GM21447 (cell line): ENCODE data around the gene CDT1.
"Not testable (repeated sequence)": the region's sequence is repeated elsewhere in the genome, so short reads cannot be mapped to it uniquely, and the experiment has no call there.

Experiments used
- ATAC-seq: cut with Tn5 transposase; IDR thresholded peaks from one replicate; pipeline ENCODE4 v1.9.1; 2021; ENCODE audit not compliant: unreplicated experiment

CDT1 gene

GRCh38 chr16:88815901-88816589, 12.5 kb downstream of the CDT1 start:
- ATAC-seq: no peak

DNA sequence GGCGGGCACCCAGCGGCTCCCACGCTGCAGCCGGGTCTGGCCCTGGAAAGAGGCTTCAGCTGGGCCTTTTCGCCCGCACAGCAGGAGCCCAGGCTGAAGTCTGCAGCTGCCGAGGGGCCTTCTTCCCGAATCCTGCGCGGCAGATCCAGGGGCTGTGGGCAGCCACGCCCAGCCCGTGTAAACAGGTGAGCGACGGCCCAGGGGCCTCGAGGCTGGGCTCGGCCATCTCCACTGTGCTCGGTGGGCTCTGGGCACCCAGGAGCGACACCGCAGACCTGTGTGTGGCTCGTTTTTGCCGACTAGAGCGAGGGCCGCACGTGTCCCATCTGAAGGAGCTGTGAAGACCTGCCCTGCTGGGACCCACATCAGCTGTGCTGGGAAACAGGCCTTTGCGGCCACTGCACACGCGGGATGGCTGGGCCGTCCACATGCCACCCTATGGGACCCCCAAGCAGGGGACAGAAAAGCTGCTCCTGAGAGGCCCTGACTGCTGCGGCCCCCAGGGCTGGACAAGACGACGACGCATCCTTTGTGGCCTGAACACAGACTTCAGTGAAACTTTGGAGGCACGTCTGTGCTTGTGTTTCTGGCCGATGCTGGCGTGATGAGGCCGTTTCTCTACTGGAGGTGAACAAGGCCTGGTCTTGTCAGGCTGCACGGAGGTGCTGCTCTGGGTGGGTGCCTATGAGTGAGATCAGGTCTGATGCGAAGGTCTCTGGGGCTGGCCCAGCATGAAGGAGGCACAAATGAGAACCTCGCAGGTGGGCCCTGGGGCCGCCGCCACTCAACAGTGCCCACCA, 13.3 kb downstream of the CDT1 start:
- ATAC-seq: no peak

GRCh38 chr16:88817785-88818574, 14.4 kb downstream of the CDT1 start:
- ATAC-seq: no peak

DNA sequence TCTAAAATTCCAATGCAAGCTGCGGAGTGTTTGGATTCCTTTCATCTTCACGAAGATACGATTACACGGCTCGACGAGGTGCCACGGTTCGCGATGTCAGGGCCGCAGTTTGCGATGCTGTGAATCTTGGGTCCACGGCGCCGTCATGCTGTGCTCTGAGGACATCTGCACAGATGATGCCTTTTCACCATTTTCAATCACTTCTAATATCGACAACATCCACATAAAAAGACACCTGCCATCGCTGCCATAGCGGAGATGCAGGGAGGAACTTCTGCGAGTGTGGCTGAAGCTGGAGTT, 14.9 kb downstream of the CDT1 start:
- ATAC-seq: no peak

DNA sequence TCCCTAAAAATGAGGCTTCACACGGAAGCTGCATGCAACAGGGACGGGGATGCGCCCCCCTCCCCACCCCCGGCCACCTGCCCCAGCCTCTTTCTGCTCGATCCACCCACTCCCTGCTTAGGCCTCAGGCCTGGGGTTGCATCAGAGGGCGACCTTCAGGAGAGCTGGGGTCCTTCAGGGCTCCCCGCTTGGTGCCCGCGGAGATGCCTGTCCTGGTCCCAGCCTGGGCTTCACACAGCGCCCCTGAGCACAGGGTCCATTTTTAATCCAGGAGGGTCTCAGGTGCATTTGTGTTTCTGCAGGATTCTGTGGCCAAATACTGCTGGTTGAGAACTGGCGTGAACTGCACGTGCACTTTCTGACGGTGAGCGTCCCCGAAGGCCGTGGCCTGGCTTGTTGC, 15.5 kb downstream of the CDT1 start:
- no peak for ATAC-seq

DNA sequence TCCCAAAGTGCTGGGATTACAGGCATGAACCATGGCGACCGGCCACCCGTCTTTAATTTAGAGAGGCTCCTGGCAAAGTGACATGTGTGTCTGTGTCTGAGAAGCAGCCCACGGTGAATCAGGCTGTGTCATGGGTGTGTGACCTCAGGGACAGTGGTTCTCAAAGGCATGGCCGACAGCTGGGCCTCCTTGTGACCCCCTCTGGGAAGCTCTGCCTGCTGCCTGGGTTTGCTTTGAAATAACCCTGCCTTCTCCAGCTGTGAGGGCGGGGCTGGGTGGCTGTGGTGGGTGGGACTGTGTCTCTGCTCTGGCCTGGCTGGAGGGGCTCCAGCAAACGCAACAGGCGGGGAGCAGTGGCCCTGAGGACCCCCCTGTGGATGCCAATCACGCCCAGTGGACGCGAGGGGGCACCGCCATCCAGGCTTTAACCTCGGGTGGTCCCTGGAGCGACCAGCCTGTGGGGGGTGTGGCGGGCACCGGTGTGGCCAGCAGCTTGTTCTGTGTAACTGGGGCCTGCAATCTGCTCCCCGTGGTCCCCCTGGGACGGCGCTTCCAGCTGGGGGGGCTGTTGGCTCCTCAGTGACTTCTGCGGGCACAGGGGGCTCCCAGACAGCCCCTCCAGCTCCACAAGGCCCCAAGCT, 16.9 kb downstream of the CDT1 start:
- ATAC-seq: no peak

DNA sequence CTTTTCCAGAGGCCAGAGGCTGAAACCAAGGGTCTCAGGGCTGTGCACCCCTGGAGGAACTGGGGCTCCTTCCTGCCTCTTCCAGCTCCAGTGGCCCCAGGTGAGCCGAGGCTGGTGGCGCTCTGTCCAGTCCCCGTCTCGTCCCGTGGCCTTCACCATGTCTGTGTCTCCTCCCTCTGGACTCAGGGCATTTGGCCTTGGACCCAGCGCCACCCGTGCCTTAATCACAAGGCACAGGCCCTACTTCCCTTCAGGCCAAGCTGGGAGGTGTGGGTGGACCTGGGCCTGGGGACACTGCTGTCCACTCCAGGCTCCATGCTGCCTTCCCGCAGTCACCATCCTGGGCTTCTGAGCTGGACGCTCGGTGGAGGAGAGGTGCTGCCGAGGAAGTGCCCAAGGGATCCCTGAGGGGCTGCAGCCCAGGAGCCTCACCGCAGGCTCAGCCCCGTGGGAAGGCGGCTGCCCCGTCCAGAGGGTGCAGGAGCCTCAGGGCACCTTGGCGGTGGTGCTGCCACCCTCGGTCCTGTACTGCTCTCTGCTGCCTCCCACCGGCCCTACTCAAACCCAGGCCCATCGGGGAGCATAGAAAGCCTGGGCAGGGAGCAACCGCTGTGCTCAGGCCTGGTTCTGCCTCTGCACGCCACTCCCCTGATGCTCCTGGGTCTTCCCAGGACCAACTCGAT, 17.7 kb downstream of the CDT1 start:
- ATAC-seq: no peak

DNA sequence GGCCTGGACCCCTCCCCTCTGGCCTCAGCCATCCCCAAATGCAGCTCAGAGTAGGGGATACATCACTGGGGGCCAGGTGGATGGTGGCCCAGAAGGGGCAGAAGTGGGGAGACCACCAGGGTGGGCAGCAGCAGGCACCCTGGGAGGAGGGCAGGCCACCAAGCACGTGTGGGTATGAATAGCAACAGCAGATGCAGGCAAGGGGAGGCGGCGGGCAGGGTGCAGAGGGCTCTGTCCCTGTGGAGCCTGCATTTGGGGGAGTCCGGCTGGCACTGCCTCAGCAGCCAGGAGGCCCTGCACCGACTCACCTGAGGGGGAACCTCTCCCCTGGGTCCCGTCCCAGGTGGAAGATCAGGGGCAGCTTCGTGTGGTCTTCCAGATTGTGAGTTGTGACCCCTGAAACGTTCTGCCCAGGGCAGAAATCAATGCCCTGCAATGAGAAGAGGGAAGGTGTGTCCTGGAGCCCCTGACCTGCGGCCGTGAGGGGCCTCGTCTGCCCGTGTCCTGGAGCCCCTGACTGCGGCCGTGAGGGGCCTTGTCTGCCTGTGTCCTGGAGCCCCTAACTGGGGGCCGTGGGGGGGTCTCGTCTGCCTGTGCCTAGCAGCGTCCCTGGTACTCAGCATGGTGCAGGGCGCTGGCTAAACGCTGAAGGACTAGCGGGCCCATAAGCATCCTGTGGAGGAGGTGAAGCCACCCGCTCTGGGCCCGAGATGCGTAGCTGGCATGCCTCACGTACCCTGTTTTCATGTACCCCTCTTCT, 18.9 kb downstream of the CDT1 start:
- ATAC-seq: no peak

DNA sequence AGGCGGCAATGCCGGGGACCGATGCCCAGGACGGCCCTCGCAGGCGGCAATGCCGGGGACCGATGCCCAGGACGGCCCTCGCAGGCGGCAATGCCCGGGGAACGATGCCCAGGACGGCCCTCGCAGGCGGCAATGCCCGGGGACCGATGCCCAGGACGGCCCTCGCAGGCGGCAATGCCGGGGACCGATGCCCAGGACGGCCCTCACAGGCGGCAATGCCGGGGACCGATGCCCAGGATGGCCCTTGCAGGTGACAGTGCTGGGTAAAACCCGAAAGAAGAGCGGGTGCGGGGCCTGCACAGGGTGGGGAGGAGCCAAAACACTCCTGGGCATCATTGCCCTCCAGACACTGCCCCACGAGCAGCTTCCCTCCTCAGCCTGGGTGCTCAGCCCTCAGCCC, 20.1 kb downstream of the CDT1 start:
- ATAC-seq: not testable (repeated sequence)

GRCh38 chr16:88824256-88825077, 20.9 kb downstream of the CDT1 start:
- no peak for ATAC-seq

DNA sequence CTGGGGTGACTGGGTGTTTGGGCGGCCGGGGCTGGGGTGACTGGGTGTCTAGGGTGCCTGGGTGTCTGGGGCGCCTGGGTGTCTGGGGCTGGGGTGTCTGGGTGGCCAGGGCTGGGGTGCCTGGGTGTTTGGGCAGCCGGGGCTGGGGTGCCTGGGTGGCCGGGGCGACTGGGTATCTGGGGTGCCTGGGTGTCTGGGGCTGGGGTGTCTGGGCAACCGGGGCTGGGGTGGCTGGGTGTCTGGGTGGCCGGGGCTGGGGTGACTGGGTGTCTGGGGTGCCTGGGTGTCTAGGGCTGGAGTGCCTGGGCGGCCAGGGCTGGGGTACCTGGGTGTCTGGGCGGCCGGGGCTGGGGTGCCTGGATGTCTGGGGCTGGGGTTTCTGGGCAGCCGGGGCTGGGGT, 21.6 kb downstream of the CDT1 start:
- no peak for ATAC-seq

DNA sequence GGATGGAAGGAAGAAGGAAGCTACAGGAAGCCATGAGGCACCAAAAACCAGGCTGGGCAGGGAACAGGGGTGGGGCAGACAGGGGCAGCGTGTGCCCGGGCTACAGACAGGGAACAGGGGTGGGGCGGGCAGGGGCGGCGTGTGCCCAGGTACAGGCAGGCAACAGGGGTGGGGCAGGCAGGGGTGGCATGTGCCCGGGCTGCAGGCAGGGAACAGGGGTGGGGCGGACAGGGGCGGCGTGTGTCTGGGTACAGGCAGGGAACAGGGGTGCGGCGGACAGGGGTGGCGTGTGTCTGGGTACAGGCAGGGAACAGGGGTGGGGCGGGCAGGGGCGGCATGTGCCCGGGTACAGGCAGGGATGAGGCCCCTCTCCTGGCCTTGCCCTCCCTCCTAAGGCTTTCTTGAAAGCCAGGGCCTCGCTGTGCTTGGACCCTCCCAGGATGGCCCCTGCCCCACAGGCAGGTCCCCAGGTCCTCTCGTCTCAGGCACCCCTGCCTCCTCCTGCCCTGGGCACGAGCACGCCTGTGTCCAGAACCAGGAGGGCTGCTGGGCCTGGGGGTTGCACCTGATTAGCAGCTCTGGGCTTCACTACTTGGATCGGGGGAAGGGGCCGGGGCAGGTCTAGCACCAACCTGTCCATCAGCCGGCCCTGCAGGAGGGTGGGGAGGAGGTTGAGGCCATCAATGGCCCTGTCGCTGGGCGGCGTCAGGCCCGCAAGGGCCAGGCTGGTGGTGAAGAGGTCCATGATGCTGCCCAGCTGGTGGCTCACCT, 22.7 kb downstream of the CDT1 start:
- ATAC-seq: no peak

GRCh38 chr16:88827727-88828126, 24.1 kb downstream of the CDT1 start:
- no peak for ATAC-seq

DNA sequence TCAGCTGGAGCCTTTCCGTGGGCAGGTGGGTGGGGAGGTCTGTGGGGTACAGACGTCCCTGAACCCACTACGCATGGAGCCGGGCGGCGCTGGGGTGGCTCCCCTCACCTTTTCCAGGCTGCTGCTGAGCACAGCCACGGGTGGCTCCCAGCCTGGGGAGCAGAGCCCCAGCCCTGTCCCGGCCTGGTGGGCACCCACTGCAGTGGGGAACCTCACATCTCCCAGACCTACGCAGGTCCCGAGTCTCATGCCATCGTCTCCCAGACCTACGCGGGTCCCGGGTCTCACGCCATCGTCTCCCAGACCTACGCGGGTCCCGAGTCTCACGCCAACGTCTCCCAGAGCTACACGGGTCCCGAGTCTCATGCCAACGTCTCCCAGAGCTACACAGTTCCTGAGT, 25.1 kb downstream of the CDT1 start:
- ATAC-seq: no peak

DNA sequence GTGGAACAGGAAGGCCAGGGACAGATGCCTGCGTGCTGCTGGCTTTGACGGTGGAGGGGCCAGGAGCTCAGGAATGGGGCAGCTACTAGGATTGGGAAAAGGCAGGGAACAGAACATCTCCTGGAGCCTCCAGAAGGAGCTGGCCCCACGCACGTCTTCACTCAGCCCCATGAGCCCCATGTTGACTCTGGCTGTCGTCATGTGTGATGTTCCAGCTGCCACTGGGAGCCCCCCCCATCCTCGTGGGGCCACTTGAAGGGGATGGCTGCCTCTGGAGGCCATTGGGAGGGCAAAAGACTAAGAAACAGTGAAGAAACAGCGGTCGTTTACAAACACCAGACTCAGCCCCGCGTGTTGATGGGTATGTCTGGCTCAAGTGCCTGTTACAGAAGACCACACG, 26.7 kb downstream of the CDT1 start:
- no peak for ATAC-seq

DNA sequence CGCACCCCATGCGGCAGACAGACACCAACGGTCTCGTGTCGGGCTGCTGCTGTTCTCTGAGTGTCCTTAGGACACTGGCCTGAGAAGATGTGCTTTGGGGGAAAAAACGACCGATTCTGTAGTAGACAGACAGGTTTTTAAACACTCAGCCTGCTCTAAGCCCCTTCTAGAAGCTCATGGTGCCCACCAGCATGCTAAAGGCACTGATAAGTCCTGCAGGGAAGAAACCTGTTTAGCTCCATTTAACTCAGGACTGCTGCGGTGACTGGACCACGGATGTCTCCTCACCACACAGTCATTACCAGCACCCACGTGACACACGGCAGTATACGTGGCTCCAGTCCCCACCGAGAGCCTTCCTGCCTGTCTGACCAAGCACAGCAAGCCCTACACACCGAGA, 27.2 kb downstream of the CDT1 start:
- ATAC-seq: no peak

DNA sequence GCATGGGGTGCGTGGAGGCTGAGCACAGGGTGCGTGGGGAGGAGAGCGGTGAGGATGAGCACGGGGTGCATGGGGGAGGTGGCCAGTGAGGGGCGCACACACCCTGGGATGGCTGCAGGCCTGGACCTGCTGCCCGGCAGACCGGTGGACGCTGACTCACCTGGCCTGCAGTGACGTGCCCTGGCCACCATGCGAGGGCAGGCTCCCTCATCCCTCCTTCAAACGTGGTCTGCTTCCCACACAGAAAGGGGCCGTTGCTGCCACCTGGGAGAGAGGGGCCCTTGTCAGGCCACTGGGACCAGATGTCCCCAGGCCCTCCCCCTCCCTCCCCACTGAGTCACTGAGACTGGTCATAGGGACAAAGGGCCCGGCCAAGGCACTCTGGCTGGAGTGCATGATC, 28.2 kb downstream of the CDT1 start:
- no peak for ATAC-seq

GRCh38 chr16:88833086-88833485, 29.5 kb downstream of the CDT1 start:
- no peak for ATAC-seq

DNA sequence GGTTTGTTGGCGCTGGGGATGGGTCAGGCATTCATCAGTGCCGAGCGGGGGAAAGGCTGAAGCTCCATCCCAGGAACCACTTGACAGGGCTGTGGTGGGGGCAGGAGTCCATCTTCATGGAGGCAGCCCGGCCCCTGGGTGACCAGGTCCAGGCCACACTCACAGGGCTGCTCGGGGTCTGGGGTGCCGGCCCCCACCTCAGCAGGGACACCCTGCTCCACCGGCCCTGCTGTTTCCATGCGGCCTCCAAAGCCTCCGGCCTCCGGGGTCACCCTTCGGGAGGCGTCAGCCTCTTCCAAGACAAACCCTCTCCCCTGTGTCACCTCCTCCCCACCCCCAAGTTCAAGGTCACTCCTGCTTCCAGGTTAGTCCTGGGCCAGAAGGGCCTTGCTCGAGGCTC, 31.1 kb downstream of the CDT1 start:
- no peak for ATAC-seq
